GM21619 (cell line): Measurements from ENCODE around the gene TBX20.
"Not testable (repeated sequence)": the region's sequence is repeated elsewhere in the genome, so short reads cannot be mapped to it uniquely, and the experiment has no call there.

Experiments used
- ATAC-seq: cut with Tn5 transposase; IDR thresholded peaks from one replicate; pipeline ENCODE4 v1.9.1; 2021; ENCODE audit not compliant: unreplicated experiment

TBX20 gene

DNA sequence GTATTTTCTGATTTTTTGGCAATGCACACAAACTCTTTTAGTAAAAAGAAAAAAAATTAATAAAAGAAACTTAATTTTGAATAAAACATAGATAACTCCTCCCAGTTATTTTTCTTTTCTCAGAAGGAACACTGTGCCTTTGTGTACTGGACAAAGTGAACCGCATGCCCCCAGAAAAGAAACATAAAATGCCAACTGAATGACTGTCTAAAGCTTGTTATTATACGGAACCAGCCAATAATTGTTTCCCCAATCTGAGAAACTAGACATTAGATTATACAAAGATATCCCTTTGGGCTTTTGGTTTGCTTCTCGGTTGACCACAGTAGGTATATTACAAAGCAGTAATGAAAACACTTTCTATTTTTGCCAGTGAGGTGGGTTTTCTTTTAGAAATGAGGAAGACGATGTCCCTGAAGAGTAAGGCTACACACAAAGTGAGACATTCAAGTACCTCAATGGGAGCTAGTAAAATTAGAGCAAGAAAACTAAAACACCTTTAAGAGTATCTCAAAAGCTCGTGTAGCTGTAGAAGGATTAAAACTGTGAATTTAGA, 25.3 kb downstream of the TBX20 start:
- not testable (repeated sequence) for ATAC-seq

DNA sequence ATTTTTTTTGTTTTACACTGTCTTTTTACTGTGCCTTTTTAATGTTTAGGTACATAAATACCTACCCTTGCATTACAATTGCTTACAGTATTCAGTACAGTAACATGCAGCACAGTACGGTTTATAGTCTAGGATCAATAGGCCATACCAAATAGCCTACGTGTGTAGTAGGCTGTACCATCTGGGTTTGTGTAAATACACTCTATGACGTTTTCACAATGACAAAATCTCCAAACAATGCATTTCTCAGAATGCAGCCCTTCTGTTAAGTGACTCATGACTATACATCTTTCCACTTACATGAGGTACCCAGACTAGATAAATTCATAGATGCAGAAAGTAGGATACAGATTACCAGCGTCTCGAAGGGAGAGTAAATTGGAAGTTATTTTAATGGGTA, 26.5 kb downstream of the TBX20 start:
- not testable (repeated sequence) for ATAC-seq

DNA sequence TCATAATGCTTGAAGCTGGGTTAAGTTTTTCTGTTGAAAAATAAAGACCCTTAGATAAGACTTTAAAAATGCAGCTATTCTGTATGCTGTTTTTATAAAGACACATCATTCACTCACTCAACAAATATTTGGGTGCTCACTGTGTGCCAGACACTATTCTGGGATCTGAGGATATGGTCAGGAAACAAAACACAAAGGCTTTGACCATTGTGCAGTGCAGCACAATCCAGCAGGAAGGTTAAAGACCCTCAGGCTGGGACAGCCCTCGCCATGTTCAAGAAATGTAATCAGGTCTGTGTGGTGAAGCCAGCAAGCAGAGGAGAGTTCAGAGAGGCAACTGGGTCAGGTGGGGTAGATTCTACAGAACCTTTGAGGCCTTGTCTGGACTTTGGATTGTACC, 31.5 kb downstream of the TBX20 start:
- ATAC-seq, result not testable (repeated sequence)

DNA sequence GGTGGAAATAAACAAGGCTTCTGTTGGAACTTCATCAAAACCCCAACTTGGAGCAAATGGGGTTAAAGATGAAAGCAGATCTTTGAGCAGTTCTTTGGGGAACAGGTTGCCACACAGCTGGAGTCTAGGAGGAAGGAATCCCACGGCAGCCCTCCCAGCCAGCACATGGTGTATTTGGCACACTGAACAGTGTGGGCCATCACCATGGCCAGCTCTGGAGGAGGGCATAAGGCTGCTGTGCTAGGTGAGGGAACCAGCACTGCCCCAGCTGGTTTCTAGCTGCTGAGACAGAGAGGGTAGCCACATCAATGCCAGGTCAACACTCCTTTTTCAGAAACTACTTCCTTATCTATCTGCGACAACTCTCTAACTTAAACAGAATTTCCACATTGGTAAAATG, 33.7 kb downstream of the TBX20 start:
- ATAC-seq, result not testable (repeated sequence)

DNA sequence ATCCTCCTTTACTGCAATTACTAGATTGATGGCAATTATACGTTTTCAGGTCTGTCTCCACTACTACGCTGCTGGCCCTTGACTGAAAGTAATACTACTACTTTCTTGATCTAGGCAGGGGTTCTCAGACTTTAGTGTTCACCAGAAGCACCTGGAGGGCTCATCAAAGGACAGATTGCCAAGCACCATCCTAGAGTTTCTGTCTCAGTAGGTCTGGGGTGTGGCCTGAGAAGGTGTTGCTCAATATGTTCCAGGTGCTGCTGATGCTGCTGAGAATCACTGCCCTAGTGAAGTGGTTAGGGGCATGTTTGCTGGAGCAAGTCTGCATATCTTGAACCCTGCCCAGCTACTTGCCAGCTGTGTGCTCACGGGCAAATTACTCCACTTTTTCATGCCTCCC, 37.9 kb downstream of the TBX20 start:
- not testable (repeated sequence) for ATAC-seq

DNA sequence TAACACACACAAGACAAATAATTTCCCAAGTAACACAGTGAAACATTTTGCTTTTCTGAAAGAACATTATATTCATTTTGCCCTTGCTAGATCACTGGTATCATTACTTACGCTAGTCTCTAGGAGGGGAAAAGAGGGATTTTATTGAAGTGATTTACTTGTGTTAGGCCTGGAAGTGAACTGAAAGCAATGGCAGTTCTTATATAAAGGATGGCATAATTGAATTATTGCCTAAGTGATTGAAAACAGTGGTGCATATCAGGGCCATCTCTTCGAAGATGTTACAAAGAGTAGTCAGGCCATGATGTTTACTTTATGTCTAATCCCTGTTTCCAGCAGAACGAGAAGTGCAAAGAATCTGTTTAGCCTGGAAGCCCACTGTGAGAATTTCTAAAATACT, 38.8 kb downstream of the TBX20 start:
- ATAC-seq, result not testable (repeated sequence)

DNA sequence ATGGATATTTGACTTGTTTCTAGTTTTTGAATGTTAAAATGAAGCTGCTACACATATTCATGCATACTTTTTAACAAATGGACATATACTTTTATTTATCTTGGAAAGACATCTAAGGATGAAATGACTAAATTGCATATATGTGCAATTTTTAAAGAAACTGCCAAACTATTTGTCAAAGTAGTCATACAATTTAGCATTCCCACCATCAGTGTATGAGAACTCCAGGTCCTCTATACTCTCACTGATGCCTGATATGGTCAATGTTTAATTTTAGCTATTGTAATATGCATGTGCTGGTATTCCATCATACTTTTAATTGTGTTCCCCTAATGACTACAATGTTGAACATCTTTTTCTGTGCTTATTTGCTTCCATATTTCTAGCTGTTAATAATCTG, 47.0 kb downstream of the TBX20 start:
- ATAC-seq, result not testable (repeated sequence)

DNA sequence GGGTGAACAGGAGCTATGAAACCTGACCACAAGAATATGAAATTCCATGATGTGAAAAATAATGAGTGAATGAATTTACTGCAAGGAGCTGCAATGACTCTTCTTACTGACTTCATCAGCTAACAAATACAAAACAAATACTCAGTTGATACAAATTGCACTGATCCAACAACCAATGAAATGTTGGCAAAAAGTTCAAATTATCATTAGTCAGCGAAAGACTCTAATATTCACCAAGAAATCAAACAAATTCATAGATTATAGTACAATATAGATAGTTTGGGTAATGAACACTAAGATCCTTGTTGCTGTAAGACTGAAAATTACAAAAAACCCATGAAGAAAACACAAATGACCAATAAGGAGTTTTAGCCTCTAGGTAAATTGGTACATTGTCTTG, 49.0 kb downstream of the TBX20 start:
- ATAC-seq, result not testable (repeated sequence)

DNA sequence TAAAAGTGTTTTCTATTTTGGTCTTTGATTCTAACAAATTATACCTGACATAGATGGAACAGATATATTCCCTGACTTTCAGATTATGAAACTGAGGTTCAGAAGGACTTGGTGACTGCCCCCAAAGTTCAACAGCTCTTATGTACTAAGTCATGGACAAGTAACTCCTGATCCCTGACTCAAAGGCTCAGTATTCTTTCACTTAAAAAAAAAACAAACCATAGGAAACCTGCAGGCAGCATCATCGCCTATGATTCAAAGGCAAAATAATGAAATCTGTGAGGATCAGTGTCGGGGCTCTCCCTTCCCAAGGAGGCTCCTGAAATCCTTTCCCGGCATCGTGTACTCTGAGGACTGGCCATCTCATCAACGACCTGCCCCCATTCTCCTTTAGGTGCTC, 49.9 kb downstream of the TBX20 start:
- ATAC-seq, result not testable (repeated sequence)

DNA sequence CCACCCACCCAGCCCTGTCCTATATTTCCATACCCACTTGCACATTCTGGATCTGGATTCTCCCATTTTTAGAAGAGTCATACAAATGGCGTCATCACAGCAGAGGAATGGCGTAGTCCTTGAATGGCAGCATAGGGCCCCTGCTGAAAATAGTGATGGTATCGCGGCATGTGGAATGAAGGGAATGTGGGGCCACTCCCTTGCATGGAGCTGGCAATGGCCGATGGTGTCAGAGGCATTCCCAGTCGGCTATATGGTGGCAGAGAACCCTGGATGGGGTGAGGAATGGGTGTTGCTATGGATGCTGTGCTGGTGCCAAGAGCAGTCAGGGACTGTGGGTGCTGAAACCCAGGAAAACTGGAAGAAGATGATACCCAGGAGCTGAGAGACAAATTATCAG, 51.5 kb downstream of the TBX20 start:
- not testable (repeated sequence) for ATAC-seq

DNA sequence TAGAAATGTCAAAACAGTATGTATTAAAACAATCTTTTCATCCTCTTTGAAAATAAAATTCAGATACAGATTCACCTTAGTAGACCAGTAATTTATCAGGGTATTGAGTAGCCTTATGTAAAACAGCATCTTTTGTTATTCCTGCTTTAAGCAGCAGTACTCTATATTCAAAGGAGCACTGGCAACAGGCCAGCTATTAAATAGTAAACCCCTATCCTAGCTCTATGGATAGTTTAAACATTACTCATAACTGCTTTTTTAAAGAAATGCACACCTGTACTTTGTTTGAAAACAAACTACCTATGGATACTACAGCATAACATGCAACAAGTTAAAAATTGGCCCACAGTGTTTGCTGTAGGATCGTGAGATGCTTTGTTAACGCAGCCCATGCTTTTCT, 53.7 kb downstream of the TBX20 start:
- ATAC-seq, result not testable (repeated sequence)

DNA sequence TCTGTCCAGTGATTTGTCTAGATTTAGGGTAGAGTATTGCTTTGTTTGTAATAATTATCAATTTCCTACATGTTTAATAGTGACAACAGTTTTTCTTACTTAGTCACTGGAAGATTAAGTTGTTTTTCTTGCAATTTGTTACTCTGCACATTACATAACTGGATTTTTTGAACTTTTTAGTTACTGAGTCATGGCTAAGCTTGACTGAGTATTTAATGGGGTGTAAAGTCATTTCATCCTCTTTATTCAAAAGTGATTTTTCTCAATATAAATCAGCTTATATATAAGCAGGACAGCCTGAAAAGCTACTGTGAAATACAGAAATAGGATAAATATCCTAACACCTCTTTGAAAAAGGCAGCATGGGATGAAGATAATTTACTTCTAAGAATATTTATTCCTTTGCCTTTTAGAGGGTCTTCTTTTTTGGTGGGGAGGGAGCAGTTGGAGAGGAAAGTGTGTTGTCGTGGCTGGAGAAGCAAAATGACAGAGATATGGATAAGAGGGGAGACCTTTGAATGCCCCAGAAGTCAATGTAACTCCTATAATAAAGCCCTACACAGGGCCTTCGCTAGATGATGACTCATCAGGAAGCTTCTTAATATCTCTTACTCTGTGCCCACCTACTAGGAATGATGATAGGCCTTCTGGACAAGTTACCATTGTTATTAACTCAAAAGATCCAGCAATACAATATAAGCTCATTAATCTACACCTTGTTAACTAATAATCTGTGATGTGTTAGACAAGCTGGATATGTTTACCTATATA, 55.3 kb downstream of the TBX20 start:
- not testable (repeated sequence) for ATAC-seq

DNA sequence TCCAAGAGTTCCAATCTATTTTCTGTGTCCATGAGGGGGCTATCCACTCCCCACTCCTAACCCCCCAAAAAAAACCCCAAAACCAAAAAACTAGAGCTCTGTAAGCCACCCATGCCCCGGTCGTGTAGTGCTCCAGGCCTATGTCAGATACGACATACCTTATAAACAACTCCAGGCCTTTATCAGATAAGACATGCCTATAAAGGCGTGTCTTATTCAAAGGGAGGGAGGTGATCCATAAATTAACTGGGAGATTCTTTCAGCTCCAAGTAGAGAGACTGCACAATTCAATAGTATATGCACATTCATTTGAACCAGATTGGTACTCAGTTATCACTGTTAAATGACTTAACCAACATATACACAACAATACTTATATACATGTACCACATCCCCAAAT, 62.3 kb downstream of the TBX20 start:
- ATAC-seq, result not testable (repeated sequence)

DNA sequence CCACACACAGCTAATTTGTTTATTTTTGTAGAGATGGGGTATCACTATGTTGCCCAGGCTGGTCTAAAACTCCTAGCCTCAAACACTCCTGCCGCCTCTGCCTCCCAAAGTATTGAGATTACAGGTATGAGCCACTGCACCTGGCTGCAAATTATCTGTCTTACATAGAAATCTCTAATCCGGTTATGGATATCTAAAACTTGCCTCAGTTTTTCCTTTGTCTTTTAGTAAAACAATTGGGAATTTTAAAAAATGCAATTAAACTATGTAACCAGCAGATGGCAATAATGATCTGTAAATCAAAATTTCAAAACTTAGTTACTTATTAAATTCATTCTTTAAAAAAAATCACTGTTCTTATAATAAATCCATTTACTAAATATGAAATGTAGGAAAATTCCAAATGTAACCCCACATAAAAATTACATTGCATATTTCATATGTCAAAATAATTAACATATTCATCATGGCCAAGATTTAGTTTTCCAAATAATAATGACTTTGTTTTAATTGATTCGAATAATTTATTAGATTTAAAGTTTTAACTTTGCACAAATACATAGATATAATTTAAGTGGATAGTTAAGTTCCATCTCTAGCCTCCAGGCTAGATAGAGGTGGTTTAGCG, 63.6 kb downstream of the TBX20 start:
- not testable (repeated sequence) for ATAC-seq

DNA sequence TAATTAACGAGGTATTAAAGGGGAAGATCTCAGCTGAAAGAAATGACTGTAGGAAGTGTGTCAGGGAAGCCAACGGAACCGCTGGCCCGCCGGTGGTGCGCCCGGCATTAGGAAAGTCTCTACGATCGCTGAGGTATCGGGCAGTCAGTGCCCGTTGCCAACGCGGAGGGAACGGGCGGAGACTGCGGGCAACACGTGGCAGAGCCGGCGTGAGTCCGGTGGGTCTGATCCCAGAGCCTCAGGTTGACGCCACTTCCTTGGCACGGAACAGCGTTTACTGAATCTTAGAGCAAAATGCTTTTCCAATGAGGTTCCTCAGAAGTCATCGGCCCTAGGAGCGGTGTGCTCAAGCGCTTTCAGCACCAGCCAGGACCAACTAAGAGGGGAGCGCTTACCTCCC, 67.1 kb downstream of the TBX20 start:
- ATAC-seq, result not testable (repeated sequence)

DNA sequence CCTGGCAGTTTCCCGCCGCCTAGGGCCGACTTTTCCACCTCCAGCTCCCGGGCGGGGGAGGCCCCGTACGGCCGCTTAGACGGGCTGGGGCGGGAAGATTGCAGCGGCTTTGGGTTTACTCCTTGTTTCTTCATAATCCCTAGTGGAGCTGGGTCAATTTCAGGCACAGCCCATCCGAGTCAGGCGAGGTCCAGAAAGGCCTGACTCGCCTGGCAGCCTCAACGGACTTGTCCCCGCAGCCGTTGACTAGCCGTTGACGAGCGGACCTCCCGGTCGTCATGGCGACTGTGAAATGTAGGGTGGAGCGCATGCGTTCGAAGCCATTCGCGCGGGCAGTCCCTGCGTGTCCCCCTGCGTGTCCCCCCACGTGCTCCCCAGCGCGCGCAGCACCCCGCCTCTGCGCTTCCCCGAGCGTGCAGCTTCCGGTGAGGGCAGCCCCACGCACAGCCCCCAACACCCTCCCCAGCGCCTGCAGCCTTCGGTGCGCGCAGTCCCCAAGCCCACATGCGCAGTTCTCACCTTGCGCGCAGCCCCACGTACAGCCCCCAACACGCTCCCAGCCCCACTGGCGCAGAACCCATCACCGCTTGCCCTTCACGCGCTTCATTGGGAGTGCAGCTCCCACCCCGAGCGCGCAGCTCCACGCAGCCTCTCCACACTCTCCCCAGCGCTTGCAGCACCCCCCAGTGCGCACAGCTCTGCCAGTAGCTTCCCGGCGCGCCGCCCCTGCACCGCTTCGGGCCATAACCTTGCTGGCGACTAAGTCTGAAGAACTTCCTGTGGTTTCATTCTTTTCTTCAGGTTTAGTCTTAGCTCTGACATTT, 67.8 kb downstream of the TBX20 start:
- no peak for ATAC-seq

DNA sequence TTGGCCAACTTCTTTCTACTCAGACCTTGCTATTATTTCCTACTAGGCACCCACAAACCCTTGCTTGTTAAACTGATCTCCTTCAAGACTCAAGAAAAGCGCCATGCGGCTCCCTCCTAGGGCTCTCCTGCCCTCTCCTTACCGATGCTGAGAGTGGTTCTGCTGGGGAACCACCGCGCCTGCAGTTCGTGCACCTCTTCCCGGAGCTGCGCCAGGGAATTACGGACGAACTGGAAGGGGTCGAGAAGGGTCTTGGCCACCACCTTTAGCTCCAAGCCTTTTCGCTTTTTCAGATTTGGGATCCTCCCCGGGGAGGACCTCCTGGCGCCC, 68.4 kb downstream of the TBX20 start:
- ATAC-seq, result not testable (repeated sequence)

DNA sequence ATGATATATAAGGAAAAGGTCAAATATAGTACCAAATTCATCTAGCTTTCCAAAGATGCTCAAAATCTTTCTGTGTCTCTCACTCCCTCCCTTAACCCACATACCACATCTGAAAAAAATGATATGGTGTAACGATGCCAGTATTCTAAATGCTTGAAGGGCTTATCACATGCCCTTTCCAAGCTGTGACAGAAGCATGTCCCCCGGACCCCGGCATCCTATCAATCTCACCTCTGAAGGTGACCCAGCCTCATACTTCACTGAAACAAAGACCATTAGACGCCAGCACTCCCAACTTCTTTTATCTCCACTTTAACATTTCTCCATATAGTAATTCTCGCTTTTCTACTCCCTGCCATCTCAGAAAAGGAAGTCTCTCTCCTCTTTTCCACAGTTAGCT, 68.9 kb downstream of the TBX20 start:
- not testable (repeated sequence) for ATAC-seq

DNA sequence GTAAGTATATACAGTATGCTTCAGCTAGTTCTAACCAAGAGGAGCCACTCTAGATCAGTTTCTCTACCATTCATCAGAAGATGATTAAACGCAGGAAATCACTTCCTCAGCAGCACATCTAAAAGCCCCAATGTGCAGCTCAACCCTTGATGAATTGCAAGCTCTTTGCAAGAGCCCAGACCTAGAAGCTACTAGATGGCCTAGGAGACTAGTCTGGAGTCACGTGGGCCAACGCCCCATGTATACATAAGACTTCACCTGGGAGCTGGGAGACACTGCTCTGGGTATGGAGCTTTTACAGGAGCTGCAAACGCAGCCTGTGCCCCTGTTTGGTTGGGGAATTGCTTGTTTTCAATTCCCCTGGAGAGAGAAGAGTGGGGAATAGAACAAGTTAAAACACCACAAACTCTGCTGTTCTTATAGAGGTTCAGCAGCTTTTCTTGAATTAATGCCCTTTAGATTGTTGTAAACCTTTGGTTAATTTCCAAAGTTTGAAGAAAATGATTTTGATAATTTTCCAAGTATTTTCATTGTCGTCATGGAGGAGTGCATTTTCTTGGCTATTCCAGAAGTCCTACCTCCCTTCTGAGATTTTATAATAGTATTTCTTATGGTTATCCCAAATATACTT, 69.9 kb downstream of the TBX20 start:
- not testable (repeated sequence) for ATAC-seq

DNA sequence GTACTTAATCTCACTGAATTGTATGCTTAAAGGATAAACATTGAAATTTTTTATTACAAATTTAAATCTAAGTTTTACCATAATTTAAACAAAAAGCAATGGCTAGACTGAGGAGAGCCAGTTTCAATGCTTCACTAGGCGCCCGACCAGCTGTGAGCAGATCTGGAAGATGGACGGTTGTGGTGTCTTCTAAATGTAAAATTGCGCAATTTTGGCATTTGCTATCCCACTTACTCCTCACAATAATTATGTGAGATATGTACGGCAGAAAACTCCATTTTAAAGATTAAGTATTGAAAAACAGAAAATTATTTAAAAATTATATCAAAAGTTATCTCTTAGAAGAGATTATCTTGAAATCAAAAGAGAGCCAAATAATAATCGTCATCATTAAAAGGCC, 73.2 kb downstream of the TBX20 start:
- not testable (repeated sequence) for ATAC-seq

DNA sequence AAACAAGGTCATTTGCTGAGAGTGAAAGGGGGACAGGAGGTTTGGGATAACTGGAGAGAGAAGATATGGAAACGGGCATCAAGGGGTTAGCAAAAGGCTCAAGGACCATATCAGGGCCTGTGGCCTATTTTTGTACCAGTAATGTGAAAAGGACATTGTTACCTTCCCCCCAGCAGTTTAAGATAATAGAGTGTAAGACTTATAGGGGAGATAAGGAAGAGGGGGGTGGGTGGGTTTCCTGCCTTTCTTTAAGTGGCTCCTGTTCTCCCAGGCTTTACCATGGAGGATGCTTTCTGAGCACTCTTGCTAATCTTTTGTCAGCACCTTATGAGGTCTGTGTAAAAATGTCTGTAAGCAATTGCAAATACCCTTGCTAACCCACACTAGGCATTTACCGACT, 80.7 kb downstream of the TBX20 start:
- ATAC-seq, result not testable (repeated sequence)
